Liver (tissue), 9 donors: ENCODE data around the gene SLC22A31. TPM values are rescaled to one million over a fixed set of nuclear protein-coding genes. Genes with fewer than 3 reads are reported as not detected.

Experiments used
- DNase-seq: peaks from one replicate; pipeline ENCODE4 v3.0.0-alpha.2; 2017; ENCODE audit warnings: low spot score
- H3K27ac ChIP-seq, 2 donors: one replicate each; pipeline ENCODE4 v1.7.0; 2013; ENCODE audit warnings: inconsistent platforms in 2 of 2, low read length in 2 of 2, control low read depth in 1 of 2, low read depth in 1 of 2, mild to moderate bottlenecking in 1 of 2
- H3K27me3 ChIP-seq, 4 donors: one replicate each; pipeline versions ENCODE4 v1.6.1 to v1.7.0; 2013; ENCODE audit warnings: low read length in 3 of 4, inconsistent platforms in 1 of 4, mild to moderate bottlenecking in 1 of 4, moderate library complexity in 1 of 4; ENCODE audit not compliant: control insufficient read depth in 4 of 4, insufficient read depth in 4 of 4
- H3K36me3 ChIP-seq, 4 donors: one replicate each; pipeline versions ENCODE4 v1.6.1 to v1.7.0; 2013; ENCODE audit warnings: low read length in 3 of 4, mild to moderate bottlenecking in 3 of 4, low read depth in 1 of 4, moderate library complexity in 1 of 4; ENCODE audit not compliant: control insufficient read depth in 4 of 4, insufficient read depth in 3 of 4
- H3K4me1 ChIP-seq, 4 donors: one replicate each; pipeline versions ENCODE4 v1.6.1 to v1.7.0; 2013; ENCODE audit warnings: low read length in 3 of 4, mild to moderate bottlenecking in 3 of 4, moderate library complexity in 1 of 4; ENCODE audit not compliant: control insufficient read depth in 4 of 4, insufficient read depth in 4 of 4
- H3K4me3 ChIP-seq, 3 donors: one replicate each; pipeline versions ENCODE4 v1.6.1 to v1.7.0; 2013; ENCODE audit warnings: low read length in 3 of 3, control low read depth in 1 of 3, low read depth in 1 of 3, mild to moderate bottlenecking in 1 of 3
- H3K9ac ChIP-seq, 2 donors: one replicate each; pipeline ENCODE4 v1.7.0; 2013; ENCODE audit warnings: low read length in 2 of 2, mild to moderate bottlenecking in 2 of 2, moderate library complexity in 2 of 2, control low read depth in 1 of 2, low read depth in 1 of 2
- H3K9me3 ChIP-seq, 4 donors: one replicate each; pipeline versions ENCODE4 v1.6.1 to v1.7.0; 2013; ENCODE audit warnings: low read length in 3 of 4; ENCODE audit not compliant: control insufficient read depth in 4 of 4
- CTCF ChIP-seq: fragments of 150-350 bp; IDR thresholded peaks from 2 replicates; pipeline ENCODE4 v1.5.1; 2017; ENCODE audit warnings: improper control_type of control experiment, low read depth, low read length; ENCODE audit not compliant: missing input control
- EGR1 ChIP-seq, 2 donors: IDR thresholded peaks; 2 replicates each; pipeline ENCODE4 v1.6.1; 2016 to 2018; ENCODE audit warnings: antibody characterized with exemption in 2 of 2, low read depth in 2 of 2
- FOXA1 ChIP-seq: IDR thresholded peaks from 2 replicates; pipeline ENCODE4 v1.6.1; 2016; ENCODE audit warnings: antibody characterized with exemption
- FOXA2 ChIP-seq: IDR thresholded peaks from 2 replicates; pipeline ENCODE4 v1.6.1; 2016; ENCODE audit warnings: antibody characterized with exemption
- GABPA ChIP-seq, 2 donors: IDR thresholded peaks in 1 of 2; conservative IDR thresholded peaks in 1 of 2; 2 replicates each; pipeline ENCODE4 v1.6.1; 2016; ENCODE audit warnings: antibody characterized with exemption in 2 of 2, mild to moderate bottlenecking in 1 of 2, moderate library complexity in 1 of 2
- HNF4A ChIP-seq, 2 donors: conservative IDR thresholded peaks; 2 replicates each; pipeline ENCODE4 v1.6.1; 2016; ENCODE audit warnings: antibody characterized with exemption in 2 of 2, mild to moderate bottlenecking in 2 of 2
- HNF4G ChIP-seq: IDR thresholded peaks from 2 replicates; pipeline ENCODE4 v1.6.1; 2016; ENCODE audit warnings: antibody characterized with exemption
- JUND ChIP-seq, 2 donors: IDR thresholded peaks; 2 replicates each; pipeline ENCODE4 v1.6.1; 2016; ENCODE audit warnings: antibody characterized with exemption in 2 of 2
- NR2F2 ChIP-seq: IDR thresholded peaks from 2 replicates; pipeline ENCODE4 v1.6.1; 2016; ENCODE audit warnings: antibody characterized with exemption
- RAD21 ChIP-seq, 2 donors: IDR thresholded peaks; 2 replicates each; pipeline ENCODE4 v1.6.1; 2016; ENCODE audit warnings: antibody characterized with exemption in 2 of 2, mild to moderate bottlenecking in 2 of 2
- RXRA ChIP-seq, 2 donors: IDR thresholded peaks; 2 replicates each; pipeline ENCODE4 v1.6.1; 2017 to 2018; ENCODE audit warnings: antibody characterized with exemption in 2 of 2, mild to moderate bottlenecking in 1 of 2
- TAF1 ChIP-seq: conservative IDR thresholded peaks from 2 replicates; pipeline ENCODE4 v1.6.1; 2016; ENCODE audit warnings: antibody characterized with exemption, mild to moderate bottlenecking
- YY1 ChIP-seq: IDR thresholded peaks from 2 replicates; pipeline ENCODE4 v1.6.1; 2016; ENCODE audit warnings: antibody characterized with exemption, mild to moderate bottlenecking
- ZBTB33 ChIP-seq: IDR thresholded peaks from 2 replicates; pipeline ENCODE4 v1.6.1; 2016; ENCODE audit warnings: antibody characterized with exemption
- WGBS: extraction: QIAGEN DNeasy Blood & Tissue Kit; methylation state at CpG from one replicate; pipeline ENCODE4 v1.1.7; 2013; 5-methylcytosine and 5-hydroxymethylcytosine counted together
- polyA plus RNA-seq, 2 donors: library from polyadenylated mRNA; stranded (reverse) in 1 of 2; unstranded in 1 of 2; fragments of 200-250 nt in 1 of 2; fragments of >200 nt in 1 of 2; fragmentation: Nextera tagmentation in 1 of 2; extraction: Ambion mirVana in 1 of 2; gene quantifications; one replicate each; pipeline versions ENCODE4 v1.2.1 to v1.2.3, GENCODE V29; 2013 to 2015
- total RNA-seq, 2 donors: library from RNA; depleted of rRNA; stranded (reverse); fragments of >200 nt; gene quantifications; one replicate each; pipeline ENCODE4 v1.2.3, GENCODE V29; 2014
- TF ChIP-seq, protein P1 (sequence below): IDR thresholded peaks from 2 replicates; pipeline ENCODE4 v1.6.1; 2016; ENCODE audit warnings: antibody characterized with exemption
- TF ChIP-seq, protein P2 (sequence below): IDR thresholded peaks from 2 replicates; pipeline ENCODE4 v1.6.1; 2016; ENCODE audit warnings: antibody characterized with exemption
- donor health status: healthy.
- donor health status: healthy.
- donor health status: healthy.
- donor health status: healthy.
- donor health status: healthy.

SLC22A31 gene
- total and polyA plus RNA-seq, 4 donors: 0.15 to 0.50 (median 0.48) TPM; not detected in 1

GRCh38 chr16:89173174-89173921 lies 27.0 kb downstream of the SLC22A31 start:
- H3K27me3 ChIP-seq: peaks cover 0 to 3% (median 0%) of the 10 kb centered on the region in 4 donors
- H3K27ac ChIP-seq: no peak overlapping the region
- 67% methylated on average over 11 of the region's 11 CpGs for WGBS
- DNase-seq: no peak
- no peak overlapping the region for H3K9ac ChIP-seq
- H3K36me3 ChIP-seq: no peaks in the 10 kb centered on the region
- H3K9me3 ChIP-seq: no peaks in the 10 kb centered on the region
- peaks cover 3 to 8% (median 4%) of the 10 kb centered on the region in 4 donors for H3K4me1 ChIP-seq
- TF ChIP-seq TAF1 (no peak), RAD21 (IDR thresholded peaks at IDR 0.05) (no peak), HNF4A (conservative IDR thresholded peaks at IDR 0.05) (no peak), GABPA (IDR thresholded peaks at IDR 0.05 in 1 of 2, conservative IDR thresholded peaks at IDR 0.05 in 1 of 2) (no peak), FOXA1 (no peak), CTCF (no peak), EGR1 (IDR thresholded peaks at IDR 0.05; ENCODE audit: low read depth in 2 of 2) (no peak)
- TF ChIP-seq, protein P1, sequence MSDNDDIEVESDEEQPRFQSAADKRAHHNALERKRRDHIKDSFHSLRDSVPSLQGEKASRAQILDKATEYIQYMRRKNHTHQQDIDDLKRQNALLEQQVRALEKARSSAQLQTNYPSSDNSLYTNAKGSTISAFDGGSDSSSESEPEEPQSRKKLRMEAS: no peak
- no peak overlapping the region for H3K4me3 ChIP-seq

- Histone ChIP-seq H3K4me1 (peaks cover 3 to 8% (median 4%) of the 10 kb centered on the region in 4 donors), H3K36me3 (no peaks in the 10 kb centered on the region), H3K27me3 (peaks cover 0 to 3% (median 0%) of the 10 kb centered on the region in 4 donors), H3K9me3 (no peaks in the 10 kb centered on the region), H3K4me3 (no peak overlapping the region), H3K27ac (no peak overlapping the region), H3K9ac (no peak overlapping the region)
- 52% methylated on average over 13 of the region's 13 CpGs for WGBS
- no peak for DNase-seq
- TF ChIP-seq HNF4A (conservative IDR thresholded peaks at IDR 0.05): peak; percentile 7 to 13
- no peak for TF ChIP-seq ZBTB33
These were observed 27.7 kb downstream of the SLC22A31 start for GRCh38 chr16:89172528-89173173.

- DNase-seq: no peak
- Histone ChIP-seq H3K4me3 (no peak overlapping the region), H3K36me3 (no peaks in the 10 kb centered on the region), H3K4me1 (peaks cover 3 to 13% (median 5%) of the 10 kb centered on the region in 4 donors), H3K9ac (no peak overlapping the region), H3K27ac (no peak overlapping the region), H3K27me3 (peaks cover 0 to 3% (median 0%) of the 10 kb centered on the region in 4 donors), H3K9me3 (no peaks in the 10 kb centered on the region)
- 84% methylated on average over 11 of the region's 11 CpGs for WGBS
- TF ChIP-seq FOXA2 (no peak), HNF4G (no peak), TAF1 (no peak), YY1 (no peak), HNF4A (conservative IDR thresholded peaks at IDR 0.05) (no peak), FOXA1 (no peak), GABPA (IDR thresholded peaks at IDR 0.05 in 1 of 2, conservative IDR thresholded peaks at IDR 0.05 in 1 of 2) (no peak), CTCF (no peak), ZBTB33 (no peak), JUND (IDR thresholded peaks at IDR 0.05) (no peak), RXRA (IDR thresholded peaks at IDR 0.05) (no peak), NR2F2 (no peak), RAD21 (IDR thresholded peaks at IDR 0.05) (no peak), EGR1 (IDR thresholded peaks at IDR 0.05; ENCODE audit: low read depth in 2 of 2) (no peak)
- TF ChIP-seq, protein P1: no peak
- TF ChIP-seq, protein P2, sequence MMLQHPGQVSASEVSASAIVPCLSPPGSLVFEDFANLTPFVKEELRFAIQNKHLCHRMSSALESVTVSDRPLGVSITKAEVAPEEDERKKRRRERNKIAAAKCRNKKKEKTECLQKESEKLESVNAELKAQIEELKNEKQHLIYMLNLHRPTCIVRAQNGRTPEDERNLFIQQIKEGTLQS: no peak
These were observed 28.2 kb downstream of the SLC22A31 start for GRCh38 chr16:89172171-89172527.
